GM12875 (cell line): Measurements from ENCODE around the gene CPD.

ENCODE experiments used
- H3K4me3 ChIP-seq: one replicate; pipeline ENCODE4 v1.5.1; 2011; ENCODE audit warnings: low read depth, low read length, control low read depth
- TF ChIP-seq, protein P1 (sequence below): IDR thresholded peaks from 2 replicates; pipeline ENCODE4 v1.5.1; 2011; ENCODE audit warnings: low read depth, mild to moderate bottlenecking, control low read depth, inconsistent platforms, low read length, moderate library complexity, borderline replicate concordance; ENCODE audit not compliant: insufficient read depth

Gene CPD

DNA sequence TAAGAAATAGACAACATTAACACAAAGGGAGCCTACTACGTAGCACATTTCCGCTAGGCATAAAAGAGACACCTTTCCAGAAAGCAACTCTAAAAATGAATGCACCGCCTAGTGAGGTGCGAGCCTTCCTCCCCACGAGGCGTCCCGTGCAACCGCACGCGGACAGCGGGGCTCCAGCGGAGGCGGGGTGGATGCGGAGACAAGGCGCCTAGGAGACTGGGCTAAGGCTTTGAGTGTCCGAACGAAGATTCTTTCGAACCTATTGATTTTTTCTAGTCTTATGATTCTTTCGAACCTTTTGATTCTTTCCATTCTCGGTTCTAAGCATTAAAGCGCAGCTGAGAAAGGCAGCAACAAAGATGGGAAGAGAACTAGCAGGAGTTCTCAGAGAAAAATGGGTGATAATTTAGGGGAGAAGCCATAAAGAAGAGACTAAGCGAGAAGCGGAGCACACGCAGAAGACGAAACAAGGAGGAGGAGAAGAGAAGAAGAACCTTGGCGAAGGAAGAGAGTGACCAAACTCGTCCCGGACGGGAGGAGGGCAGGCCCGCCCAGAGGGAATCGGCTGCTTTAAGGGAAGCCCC, 394 bp upstream of the CPD start:
- TF ChIP-seq, protein P1, sequence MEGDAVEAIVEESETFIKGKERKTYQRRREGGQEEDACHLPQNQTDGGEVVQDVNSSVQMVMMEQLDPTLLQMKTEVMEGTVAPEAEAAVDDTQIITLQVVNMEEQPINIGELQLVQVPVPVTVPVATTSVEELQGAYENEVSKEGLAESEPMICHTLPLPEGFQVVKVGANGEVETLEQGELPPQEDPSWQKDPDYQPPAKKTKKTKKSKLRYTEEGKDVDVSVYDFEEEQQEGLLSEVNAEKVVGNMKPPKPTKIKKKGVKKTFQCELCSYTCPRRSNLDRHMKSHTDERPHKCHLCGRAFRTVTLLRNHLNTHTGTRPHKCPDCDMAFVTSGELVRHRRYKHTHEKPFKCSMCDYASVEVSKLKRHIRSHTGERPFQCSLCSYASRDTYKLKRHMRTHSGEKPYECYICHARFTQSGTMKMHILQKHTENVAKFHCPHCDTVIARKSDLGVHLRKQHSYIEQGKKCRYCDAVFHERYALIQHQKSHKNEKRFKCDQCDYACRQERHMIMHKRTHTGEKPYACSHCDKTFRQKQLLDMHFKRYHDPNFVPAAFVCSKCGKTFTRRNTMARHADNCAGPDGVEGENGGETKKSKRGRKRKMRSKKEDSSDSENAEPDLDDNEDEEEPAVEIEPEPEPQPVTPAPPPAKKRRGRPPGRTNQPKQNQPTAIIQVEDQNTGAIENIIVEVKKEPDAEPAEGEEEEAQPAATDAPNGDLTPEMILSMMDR: no peak
- H3K4me3 ChIP-seq: peak overlapping the region; percentile 89

DNA sequence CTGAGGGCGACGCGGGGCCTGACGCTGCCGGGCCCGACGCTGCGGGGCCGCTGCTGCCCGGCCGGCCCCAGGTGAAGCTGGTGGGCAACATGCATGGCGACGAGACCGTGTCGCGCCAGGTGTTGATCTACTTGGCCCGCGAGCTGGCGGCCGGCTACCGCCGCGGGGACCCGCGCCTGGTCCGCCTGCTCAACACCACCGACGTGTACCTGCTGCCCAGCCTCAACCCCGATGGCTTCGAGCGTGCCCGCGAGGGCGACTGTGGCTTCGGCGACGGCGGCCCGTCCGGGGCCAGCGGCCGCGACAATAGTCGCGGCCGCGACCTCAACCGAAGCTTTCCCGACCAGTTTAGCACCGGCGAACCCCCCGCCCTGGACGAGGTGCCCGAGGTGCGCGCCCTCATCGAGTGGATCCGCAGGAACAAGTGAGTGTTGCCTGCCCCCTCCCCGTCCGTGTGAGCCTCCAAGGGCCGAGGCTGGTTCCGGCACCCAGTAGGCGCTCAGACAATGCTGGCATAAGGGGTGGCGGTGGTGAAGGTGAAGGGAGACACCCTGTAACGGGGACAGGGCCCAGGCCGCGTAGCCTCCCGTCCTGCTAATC, 676 bp downstream of the CPD start:
- TF ChIP-seq, protein P1: no peak

DNA sequence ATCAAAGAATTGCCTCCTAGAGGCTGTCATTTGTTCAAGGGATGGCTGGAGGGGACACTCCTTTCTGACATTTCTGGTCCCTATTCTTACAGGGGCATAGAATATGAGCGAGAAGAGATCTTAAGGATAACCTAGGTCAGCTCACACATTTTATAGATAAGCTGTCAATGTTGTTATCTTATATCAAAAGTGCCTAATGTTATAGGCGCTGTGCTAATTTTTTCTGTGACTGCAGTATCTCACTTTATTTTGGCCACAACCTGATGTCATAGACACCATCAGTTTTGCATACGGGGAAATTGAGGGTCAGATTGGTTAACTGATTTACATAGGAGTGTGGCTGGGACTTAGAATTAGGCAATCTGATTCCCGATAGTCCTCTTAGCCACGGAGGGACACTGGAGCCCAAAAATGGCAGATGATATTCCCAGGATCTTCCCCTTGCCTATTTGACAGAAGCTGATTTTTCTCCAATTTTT, 1.2 kb downstream of the CPD start:
- TF ChIP-seq, protein P1: no peak
- peak overlapping the region; percentile 89 for H3K4me3 ChIP-seq

More for the DNA sequence above, 676 bp downstream of the CPD start:
- H3K4me3 ChIP-seq: peak overlapping the region; percentile 89

DNA sequence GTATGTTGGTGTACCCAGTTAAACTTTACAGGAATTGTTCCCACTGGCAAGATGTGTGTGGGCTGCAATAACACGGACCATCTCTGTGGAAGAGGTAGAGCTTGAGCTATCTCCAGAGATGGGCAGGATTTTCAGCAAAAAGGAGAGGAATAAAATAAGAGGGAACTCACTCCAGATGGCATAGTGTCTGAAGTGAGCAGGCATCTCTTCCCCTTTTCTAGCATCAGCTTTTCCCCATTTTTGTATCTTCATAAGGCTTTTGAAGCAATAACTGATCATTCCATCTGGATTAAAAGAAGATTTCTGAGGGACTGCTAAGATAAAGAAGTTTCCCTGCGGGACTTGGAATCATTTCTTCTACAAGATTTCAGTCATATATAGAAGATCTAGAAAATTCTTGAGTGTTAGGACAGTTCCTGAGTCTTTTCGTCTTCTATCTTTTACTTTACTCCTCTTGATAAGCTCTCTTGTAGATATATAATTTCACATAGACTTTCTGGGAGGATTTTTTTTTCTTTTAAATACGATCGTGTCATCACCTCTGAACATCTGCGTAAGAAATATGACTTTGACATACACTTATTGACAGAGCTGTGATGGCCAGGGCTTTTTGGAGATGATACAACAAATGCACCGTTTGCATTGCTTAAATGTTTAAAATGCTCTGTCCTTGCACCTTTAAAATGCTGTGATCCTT, 2.1 kb downstream of the CPD start:
- no peak overlapping the region for H3K4me3 ChIP-seq
- TF ChIP-seq, protein P1: no peak

DNA sequence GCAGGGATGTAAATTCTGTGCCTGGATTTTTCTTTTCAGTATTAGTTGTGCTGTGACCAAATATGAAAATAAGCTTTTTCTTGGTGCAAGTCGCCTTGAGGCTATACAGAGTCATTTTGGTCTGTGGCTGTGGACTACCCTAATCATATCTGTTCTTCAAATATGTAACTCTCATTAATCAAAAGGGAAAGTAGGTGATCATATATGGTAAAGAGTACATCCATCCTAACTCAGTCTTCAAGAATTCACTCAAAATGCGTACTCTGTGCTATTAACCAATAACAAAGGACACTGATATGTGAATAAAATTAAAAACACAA, 2.6 kb downstream of the CPD start:
- TF ChIP-seq, protein P1: no peak
- H3K4me3 ChIP-seq: no peak overlapping the region

DNA sequence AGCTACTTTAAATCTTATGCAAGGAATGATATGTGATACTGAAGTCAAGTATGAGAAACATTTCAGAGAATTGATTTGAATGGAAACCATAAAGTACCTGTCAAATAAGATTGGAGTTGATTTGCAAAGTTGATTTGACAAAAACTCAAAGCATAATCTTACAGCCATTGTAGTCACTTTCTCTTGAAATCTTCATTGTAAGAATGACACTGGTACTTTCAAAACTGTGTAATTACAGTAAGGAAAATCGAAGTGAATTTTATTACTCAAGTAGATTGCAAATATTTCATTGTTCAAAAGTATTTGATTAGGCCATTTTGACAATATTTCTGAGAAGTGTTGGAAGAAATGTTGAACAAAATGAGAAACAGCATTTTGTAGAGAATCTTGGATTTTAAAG, 3.6 kb downstream of the CPD start:
- no peak overlapping the region for H3K4me3 ChIP-seq
- TF ChIP-seq, protein P1: no peak
